Left cardiac atrium (tissue), 4 donors: Measurements from ENCODE around the gene IMP4. TPM values are rescaled to one million over a fixed set of nuclear protein-coding genes. Genes with fewer than 3 reads are reported as not detected.
A peak's percentile ranks its signal among the peaks of the same experiment; 100 is the strongest.

Experiments used
- ATAC-seq, 2 donors: fragments of 200-7000 bp; cut with Tn5 transposase; one replicate each; pipeline ENCODE4 v1.9.1; 2020; ENCODE audit warnings: mild to moderate bottlenecking in 2 of 2, moderate library complexity in 2 of 2
- DNase-seq: peaks from one replicate; pipeline ENCODE4 v3.0.0-alpha.2; 2020
- intact Hi-C, 2 donors: fragments of 100-400 bp; cut with DNase I; formaldehyde crosslinking; loops; one replicate each; pipeline versions ENCODE4 v1.14.1 to v1.15.1; 2022 to 2023
- total RNA-seq, 2 donors: library from RNA; stranded (reverse); fragmentation: NEBNext Ultra II Directional; extraction: Animal tissue kit (Norgen Biotek cat#: 25700); gene quantifications; one replicate each; pipeline ENCODE4 v1.2.1, GENCODE V29; 2021
- donor health status: DM: no; HTN: yes; CAD: no.
- donor health status: DM: no; HTN: yes; CAD: no; lungs with severe emphysema.
- donor health status: DM: yes; HTN: yes; CAD: no.
- donor health status: Dilated cardiomyopathy.

The IMP4 gene
- total RNA-seq, 2 donors from 2014 or later, result 55.0 to 79.3 TPM

- no peak for ATAC-seq
- no peak for DNase-seq
- intact Hi-C loops, result no loop called here
Observed at GRCh38 chr2:130389358-130389757, 46.7 kb downstream of the IMP4 start.

- DNase-seq, result no peak
- no peak for ATAC-seq
- intact Hi-C loops, result no loop called here
Observed at GRCh38 chr2:130389783-130390182, 47.1 kb downstream of the IMP4 start.

GRCh38 chr2:130390460-130391057, 47.9 kb downstream of the IMP4 start:
- intact Hi-C loops, result no loop called here
- DNase-seq, result no peak
- peak; percentile 9 to 10 for ATAC-seq

- intact Hi-C loops, result no loop called here
- DNase-seq (peak; percentile 86), ATAC-seq (peak; percentile 89 to 92)
Observed at GRCh38 chr2:130391058-130391871, 48.6 kb downstream of the IMP4 start.

- no peak for DNase-seq
- ATAC-seq, result peak in 1 of 2 donors; percentile 21
- intact Hi-C loops, result no loop called here
Observed at GRCh38 chr2:130391872-130392670, 49.4 kb downstream of the IMP4 start.

- DNase-seq (no peak), ATAC-seq (no peak)
- intact Hi-C loops, result no loop called here
Observed at GRCh38 chr2:130393318-130393910, 50.7 kb downstream of the IMP4 start.

Other genes with a start within 250 kb of the IMP4 start
- gene POTEF, start 213.7 kb upstream of the IMP4 start, total RNA-seq, result not detected
- under 1 TPM; 0.76 to 0.91 TPM for gene CCDC74B, start 197.8 kb upstream of the IMP4 start, total RNA-seq
- gene SMPD4, start 161.3 kb upstream of the IMP4 start, total RNA-seq, result 10 to 100 TPM; 20.2 to 24.4 TPM
- 100 to 1,000 TPM; 207 to 259 TPM for gene MZT2B, start 160.6 kb upstream of the IMP4 start, total RNA-seq
- gene TUBA3E, start 144.5 kb upstream of the IMP4 start, total RNA-seq, result 1 to 10 TPM; 6.0 to 6.7 TPM
- gene PTPN18, start 13.2 kb downstream of the IMP4 start, total RNA-seq, result 10 to 100 TPM; 24.2 to 28.0 TPM
- gene POTEI, start 166.4 kb downstream of the IMP4 start, total RNA-seq, result not detected
- gene CFC1B, start 178.3 kb downstream of the IMP4 start, total RNA-seq, result not detected